ENCODE data around the gene TARDBP.
"Not testable (repeated sequence)": the region's sequence is repeated elsewhere in the genome, so short reads cannot be mapped to it uniquely, and the experiment has no call there.

Gene TARDBP

DNA sequence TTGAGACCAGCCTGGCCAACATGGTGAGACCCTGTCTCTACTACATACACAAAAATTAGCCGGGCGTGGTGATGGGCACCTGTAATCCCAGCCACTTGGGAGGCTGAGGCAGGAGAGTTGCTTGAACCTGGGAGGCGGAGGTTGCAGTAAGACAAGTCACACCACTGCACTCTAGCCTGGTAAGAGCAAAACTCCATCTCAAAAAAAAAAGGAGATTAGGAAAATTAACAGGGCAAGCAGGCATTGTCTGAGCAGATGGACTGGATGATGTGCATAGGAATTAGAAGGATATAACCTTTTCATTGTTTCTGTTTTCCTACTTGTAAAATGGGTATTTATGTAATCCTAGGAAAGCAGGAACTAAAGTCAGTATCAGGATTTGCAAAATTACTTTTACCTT lies 15.6 kb downstream of the TARDBP start:
- in situ Hi-C loops (cut with MboI; ENCODE audit: low pct_unique_long_range_greater_than_20kb, low sequenced_read_pairs, unreplicated experiment): loop anchor here (25.0 kb wide), 1 partner anchor 609 kb away; no protein-coding TSS in a partner anchor
- DNase-seq (ENCODE audit: low spot score): no peak
- TF ChIP-seq CTCF (IDR thresholded peaks at IDR 0.05; ENCODE audit: extremely low read depth, insufficient read depth, missing control alignments): no peak

DNA sequence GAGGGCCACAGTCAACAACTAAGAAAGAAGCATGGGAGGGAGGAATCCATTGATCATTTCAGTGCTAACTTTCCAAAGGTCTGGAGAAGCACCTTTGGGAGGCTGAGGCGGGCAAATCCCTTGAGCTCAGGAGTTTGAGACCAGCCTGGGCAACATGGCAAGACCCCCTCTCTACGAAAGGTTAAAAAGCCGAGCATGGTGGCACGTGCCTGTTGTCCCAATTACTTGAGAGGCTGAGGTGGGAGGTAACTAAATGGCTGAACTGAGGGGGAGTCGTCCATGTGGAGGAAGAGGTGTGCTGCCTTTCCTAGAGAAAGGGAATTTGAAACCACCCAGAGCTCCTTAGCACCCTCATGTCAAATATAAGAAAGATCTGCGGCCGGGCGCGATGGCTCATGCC lies 18.4 kb downstream of the TARDBP start:
- in situ Hi-C loops (cut with MboI; ENCODE audit: low pct_unique_long_range_greater_than_20kb, low sequenced_read_pairs, unreplicated experiment): loop anchor here (25.0 kb wide), 1 partner anchor 606 kb away; no protein-coding TSS in a partner anchor
- DNase-seq (ENCODE audit: low spot score): no peak
- TF ChIP-seq CTCF (IDR thresholded peaks at IDR 0.05; ENCODE audit: extremely low read depth, insufficient read depth, missing control alignments): no peak

GRCh38 chr1:11031624-11032262 lies 19.3 kb downstream of the TARDBP start:
- no peak for TF ChIP-seq CTCF (IDR thresholded peaks at IDR 0.05; ENCODE audit: extremely low read depth, insufficient read depth, missing control alignments)
- in situ Hi-C loops (cut with MboI; ENCODE audit: low pct_unique_long_range_greater_than_20kb, low sequenced_read_pairs, unreplicated experiment): loop anchor here (25.0 kb wide), 1 partner anchor 606 kb away; no protein-coding TSS in a partner anchor
- DNase-seq (ENCODE audit: low spot score): no peak

DNA sequence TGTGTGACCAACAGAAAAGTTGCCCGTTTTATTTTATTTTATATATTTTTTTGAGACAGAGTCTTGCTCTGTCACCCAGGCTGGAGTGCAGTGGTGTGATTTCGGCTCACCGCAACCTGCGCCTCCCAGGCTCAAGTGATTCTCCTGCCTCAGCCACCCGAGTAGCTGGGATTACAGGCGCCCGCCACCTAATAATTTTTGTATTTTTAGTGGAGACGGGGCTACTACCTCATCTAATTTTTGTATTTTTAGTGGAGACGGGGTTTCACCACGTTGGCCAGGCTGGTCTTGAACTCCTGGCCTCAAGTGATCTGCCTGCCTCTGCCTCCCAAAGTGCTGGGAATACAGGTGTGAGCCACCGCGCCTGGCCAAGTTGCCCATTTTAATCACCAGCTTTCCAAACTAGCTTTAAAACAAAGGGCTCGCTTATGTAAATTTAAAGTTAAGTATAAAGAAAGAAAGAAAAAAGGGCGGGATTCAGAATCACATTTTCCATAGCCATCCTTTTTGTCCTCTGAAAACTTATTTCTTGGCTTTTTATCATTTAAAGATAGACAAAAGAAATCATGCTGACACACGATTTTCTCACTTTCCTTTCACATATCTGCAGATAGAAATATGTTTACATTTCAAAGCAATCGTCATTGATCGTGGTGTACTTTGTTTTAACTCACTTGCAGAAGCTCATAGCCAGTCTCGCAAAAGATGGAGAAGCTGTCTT lies 24.7 kb downstream of the TARDBP start:
- in situ Hi-C loops (cut with MboI; ENCODE audit: low pct_unique_long_range_greater_than_20kb, low sequenced_read_pairs, unreplicated experiment): loop anchor here (25.0 kb wide), 1 partner anchor 600 kb away; no protein-coding TSS in a partner anchor

DNA sequence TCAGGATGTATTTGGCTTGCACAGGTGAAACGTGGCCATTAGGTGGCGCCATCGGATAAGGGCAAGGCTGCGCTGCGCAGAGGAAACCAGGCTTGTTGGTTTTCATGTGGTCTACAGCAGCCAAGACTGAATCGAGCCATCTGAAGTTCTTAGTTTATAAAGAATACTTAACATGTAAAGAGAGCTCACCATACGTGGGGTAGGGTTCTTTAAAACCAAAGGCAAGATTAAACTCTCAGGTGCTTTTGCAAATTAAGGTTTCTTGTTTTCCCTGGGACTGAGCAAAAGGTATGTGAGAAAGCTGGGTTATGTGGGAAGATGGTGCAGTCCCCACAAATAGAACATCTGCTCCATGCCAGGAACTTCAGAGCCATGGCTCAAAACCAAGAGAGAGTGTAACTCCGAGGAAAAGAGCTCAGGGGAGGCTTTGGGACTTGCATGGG lies 25.3 kb downstream of the TARDBP start:
- DNase-seq (ENCODE audit: low spot score): peak; percentile 90
- in situ Hi-C loops (cut with MboI; ENCODE audit: low pct_unique_long_range_greater_than_20kb, low sequenced_read_pairs, unreplicated experiment): loop anchor here (25.0 kb wide), 1 partner anchor 600 kb away; no protein-coding TSS in a partner anchor
- TF ChIP-seq CTCF (IDR thresholded peaks at IDR 0.05; ENCODE audit: extremely low read depth, insufficient read depth, missing control alignments): peak; percentile 98

More for the DNA sequence above, 24.7 kb downstream of the TARDBP start:
- not testable (repeated sequence) for DNase-seq (ENCODE audit: low spot score)

DNA sequence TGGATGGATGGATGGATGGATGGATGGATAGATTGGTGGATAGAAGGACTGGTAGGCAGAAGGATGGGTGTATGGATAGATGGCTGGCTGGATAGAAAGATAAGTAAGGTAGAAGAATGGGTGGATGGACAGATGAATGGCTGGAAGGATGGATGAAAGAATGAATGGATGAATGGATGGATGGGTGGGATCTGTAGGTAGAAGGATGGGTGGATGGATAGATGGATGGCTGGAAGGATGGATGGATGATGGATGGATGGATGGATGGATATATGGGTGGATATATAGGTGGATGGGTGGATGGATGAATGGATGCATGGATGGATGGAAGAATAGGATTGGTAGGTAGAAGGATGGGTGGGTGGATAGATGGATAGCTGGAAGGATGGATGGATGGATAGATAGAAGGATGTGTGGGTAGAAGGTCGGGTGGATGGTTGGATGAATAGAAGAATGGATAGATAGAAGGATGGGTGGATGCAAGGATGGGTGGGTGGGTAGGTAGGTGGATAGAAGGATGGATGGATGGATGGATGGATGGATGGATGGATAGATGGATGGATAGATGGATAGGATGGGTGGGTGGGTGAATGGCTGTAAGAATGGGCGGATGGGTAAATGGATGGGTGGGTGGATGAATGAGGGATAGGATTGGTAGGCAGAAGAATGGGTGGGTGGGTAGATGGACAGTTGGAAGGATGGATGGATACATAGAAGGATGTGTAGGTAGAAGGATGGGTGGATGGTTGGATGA lies 27.1 kb downstream of the TARDBP start:
- in situ Hi-C loops (cut with MboI; ENCODE audit: low pct_unique_long_range_greater_than_20kb, low sequenced_read_pairs, unreplicated experiment): loop anchor here (25.0 kb wide), 1 partner anchor 598 kb away; no protein-coding TSS in a partner anchor
- no peak for TF ChIP-seq CTCF (IDR thresholded peaks at IDR 0.05; ENCODE audit: extremely low read depth, insufficient read depth, missing control alignments)
- DNase-seq (ENCODE audit: low spot score): no peak

DNA sequence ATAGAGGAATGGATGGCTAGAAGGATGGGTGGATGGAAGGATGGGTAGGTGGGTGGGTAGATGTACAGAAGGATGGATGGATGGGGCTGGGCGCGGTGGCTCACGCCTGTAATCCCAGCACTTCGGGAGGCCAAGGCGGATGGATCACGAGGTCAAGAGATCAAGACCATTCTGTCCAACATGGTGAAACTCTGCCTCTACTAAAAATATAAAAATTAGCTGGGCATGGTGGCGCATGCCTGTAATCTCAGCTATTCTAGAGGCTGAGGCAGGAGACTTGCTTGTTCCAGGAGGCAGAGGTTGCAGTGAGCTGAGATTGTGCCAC lies 27.6 kb downstream of the TARDBP start:
- in situ Hi-C loops (cut with MboI; ENCODE audit: low pct_unique_long_range_greater_than_20kb, low sequenced_read_pairs, unreplicated experiment): loop anchor here (25.0 kb wide), 1 partner anchor 597 kb away; no protein-coding TSS in a partner anchor
- not testable (repeated sequence) for DNase-seq (ENCODE audit: low spot score)

Data from GM13977 (cell line).